GM21360 (cell line): Measurements from ENCODE around the gene SLC34A1.

ENCODE experiments used
- ATAC-seq: cut with Tn5 transposase; IDR thresholded peaks from one replicate; pipeline ENCODE4 v1.9.1; 2021; ENCODE audit warnings: mild to moderate bottlenecking, moderate library complexity; ENCODE audit not compliant: unreplicated experiment

Gene SLC34A1

DNA sequence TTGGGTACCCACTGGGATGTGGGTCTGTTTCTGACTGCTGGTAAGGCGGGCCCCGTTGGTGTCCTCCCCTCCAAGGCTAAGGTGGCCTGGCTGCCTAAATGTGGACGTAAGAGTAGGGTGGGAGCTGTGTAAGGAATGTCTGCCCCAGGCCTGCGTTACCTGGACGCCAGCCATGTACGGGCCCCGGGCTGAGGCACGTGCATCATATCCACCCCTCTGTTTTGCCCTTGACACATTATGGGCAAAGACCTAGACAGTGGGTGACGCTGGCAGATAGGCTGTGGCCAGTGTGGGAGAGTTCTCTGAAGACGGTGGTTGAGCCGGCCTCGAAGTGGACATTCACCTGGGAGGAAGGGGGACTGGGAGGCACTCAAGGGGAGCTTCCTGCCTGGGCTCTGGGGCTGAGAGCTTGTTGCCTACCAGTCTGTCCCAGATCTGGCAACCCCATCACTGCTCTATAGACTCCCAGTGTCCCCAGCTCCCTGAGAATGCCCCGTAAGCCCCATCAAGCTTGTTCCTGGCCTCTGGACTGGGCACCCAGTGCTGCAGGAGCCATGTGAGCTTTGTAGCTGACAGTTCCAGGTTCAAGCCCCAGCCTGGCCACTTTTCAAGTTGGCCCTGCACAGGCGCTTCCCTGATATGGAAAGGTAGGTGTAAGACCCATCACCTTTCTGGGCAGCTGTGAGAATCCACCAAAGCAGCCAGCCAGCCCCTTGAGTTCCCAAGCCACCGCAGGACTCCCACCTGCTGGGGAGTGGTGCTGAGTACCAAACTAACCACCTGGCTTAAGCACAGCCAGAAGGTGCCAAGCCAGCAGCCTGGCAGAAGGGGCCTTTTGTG lies 59.1 kb downstream of the SLC34A1 start:
- ATAC-seq, result no peak

DNA sequence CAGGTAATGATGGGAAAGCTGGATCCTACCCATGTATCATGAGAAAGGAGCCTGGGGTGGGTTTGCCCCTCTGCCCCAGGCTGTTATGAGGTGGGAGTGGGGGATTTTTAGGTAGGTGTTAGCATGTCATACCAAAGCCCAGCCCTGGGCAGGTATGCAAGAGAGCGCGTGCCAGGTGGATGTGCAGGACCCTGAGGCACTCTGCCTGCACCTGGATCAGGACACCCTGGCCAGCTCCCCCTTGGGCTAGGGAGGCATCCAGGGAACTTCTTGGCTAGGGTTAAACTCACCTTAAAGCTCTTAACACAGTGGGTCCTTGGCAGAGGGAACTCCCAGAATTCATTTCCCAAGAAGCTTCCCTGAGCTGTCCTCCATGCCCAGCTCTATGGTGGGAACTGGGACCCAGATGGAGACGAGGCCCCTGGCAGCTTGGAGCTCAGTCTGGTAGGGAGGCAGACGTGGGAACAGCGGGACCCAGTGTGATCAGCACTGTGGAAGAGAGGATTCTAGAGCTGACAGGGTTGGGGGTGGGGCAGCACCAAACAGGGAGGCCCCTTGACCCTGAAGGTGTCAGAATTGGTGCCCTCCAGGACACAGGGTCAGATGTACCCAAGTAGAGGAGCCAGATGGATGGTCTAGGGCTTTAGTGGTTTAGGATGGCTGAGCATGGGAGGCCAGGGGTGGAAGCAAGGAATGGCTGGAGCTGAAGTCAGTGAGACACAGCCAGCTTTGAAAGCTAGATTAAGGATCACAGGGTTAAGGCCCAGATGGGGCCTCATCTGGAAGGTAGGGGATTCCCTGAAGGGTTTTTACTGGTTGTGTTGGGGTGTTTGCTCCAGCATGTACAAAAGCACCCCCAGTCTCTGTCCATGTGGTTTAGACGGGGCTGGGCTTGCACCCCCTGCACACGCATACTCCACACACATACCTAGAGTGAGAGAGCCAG lies 60.1 kb downstream of the SLC34A1 start:
- no peak for ATAC-seq

DNA sequence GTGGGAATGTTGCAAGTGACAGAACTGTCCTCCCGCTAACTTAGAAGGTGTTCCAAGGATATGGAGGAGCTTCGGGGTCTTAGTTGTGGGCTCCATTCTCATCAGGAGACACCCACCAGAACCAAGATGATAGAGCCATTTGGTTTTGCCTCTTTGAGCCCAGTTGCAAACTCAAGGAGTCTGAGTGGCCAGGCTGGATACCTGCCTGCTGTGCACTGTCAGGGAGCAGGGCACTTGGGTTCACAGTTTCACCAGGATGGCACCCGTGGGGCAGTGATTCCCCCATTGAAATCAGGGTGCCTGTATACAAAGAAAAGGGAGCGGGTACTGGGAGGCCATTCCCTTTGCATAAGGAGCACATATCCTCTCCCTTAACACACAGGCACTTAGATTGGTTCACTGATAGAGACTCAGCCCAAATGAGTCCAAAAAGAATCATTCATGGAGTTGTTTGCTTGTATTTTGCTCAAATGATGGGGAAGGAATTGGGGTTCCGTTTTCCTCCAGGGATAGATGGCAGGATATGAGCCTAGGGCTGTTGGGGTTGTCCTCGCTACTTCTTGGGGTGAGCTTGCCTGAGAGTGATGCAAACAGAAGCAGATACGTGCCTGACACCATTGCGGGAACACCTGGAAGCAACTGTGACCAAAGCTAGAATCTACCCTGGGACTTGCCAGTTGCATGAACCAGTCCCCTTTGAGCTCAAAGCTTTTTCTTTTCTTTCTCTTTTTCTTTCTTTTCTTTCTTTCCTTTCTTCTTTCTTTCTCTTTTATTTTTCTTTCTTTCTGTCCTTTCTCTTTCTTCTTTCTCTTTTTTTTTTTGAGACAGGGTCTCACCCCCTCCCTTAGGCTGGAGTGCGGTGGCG lies 61.0 kb downstream of the SLC34A1 start:
- no peak for ATAC-seq

DNA sequence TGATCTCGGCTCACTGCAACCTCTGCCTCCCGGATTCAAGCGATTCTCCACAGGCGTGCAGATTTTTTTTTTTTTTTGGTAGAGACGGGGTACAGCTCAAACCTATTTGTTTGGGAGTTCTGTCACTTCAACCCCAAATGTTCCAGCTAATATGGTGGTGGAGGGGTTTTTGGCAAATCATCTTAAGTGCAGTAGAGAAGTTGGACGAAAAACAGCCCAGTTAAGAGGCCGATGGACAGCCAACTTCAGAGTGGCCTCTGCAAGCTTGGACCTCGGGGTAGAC lies 61.6 kb downstream of the SLC34A1 start:
- ATAC-seq, result no peak

DNA sequence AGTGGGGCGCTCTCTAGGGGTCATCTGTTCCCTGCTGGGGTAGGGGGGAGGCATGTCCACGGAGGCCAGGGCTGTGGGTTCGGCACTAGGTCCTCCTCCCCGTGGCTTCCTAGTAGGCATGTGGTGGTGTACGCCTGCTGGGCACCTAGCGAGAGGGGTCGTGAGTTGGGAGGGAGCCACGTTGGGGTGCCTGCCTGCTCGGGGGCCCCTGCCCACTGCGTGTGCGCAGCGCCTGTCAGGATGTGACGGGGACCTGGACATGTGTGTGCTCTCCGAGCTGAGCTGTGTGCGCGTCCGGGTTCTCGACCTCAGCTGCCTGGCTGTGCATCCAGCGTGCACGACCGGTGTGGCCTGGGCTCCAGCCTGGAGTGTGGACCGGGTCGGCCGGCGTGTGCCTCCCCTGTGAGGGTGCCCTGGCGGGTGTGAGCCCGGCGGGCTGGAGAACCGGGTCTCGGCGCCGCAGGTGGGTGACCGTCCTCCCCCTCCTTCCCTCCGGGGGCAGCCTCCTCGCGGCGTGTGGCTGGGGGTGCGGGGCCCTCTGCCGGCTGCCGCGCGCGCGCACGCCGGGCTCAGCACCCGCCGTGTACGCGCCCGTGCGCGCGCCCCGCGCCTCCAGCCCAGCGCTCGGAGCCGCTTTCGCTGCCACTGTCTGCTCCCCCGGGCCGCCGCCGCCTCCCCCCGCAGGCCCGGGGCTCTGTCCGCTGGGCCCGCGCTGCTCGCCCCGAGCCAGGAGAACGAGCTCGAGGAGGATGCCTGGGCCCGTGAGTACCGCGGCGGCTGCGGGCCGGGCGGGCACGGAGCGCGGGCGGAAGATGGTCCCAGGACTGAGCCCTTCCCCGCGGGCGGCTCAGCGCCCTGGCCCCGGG lies 62.2 kb downstream of the SLC34A1 start, which contains the start of gene PRR7:
PRR7 (plus strand) TSS at position 615 of the 866 bp plus-strand sequence. CDS start 8,254 bp downstream, outside the sequence.
- ATAC-seq, result peak; percentile 45

DNA sequence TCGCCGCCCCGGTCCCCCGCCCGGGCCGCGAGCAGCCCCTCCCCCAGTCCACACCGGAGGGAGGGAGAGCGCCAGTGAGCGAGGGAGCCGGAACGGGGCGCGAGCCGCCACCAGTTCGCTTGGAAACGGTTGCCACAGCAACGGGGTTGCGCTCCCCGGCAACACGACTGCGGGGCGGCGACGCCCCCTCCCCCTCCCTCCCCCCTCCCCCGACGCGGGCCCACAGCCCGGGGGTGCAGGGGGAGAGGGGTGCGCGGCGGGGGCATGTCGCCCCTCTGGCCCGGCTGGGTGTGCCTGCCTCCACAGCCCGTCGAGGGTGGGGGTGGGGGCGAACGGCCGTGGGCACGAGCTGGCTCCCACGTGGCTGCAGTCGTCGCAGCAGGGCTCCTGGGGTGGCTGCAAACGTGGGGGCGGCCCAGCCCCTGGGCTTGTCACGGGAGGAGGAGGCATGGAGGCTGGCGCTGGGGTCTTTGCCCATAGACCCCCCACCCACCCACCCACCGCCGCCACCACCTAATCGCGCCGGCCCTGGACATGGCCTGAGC lies 62.9 kb downstream of the SLC34A1 start:
- peak; percentile 24 for ATAC-seq

DNA sequence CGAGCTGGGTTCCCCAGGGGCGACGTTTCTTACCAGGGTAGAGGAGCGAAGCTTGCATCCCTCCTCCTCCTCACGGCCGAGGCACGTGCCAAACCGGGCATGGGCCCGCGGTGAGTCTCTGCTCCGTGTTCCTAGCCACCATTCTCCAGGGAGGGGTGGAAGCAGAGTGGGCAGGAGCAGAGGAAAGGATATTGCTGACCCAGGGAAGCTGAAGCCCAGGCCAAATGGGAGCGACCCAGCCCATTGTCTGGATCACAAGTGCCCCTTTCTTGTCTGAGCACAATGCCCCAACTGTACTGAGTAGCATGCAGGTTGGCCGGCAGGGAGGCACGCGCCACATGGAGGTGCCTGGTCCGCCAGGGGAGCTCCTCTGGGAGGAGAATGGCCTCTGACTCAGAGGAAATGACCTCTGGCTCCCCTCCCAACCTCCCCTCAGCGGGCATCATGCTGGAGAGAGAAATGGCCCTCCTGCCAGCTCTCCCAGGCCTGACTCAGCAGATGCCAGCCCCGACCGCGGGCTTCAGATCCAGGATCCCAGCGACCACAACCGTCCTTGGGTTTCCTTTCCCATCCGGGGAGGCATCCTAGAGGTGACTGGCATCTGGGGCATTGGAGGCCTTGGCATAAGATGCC lies 63.5 kb downstream of the SLC34A1 start:
- no peak for ATAC-seq
